UCSD-AML1 (cell line): ENCODE data around the gene CERT1.
"Not testable (repeated sequence)": the region's sequence is repeated elsewhere in the genome, so short reads cannot be mapped to it uniquely, and the experiment has no call there.

Experiments
- DNase-seq: peaks from one replicate; lab custom pipeline; 2025; ENCODE audit not compliant: unreplicated experiment; lab: John Stamatoyannopoulos, UW

CERT1 gene

DNA sequence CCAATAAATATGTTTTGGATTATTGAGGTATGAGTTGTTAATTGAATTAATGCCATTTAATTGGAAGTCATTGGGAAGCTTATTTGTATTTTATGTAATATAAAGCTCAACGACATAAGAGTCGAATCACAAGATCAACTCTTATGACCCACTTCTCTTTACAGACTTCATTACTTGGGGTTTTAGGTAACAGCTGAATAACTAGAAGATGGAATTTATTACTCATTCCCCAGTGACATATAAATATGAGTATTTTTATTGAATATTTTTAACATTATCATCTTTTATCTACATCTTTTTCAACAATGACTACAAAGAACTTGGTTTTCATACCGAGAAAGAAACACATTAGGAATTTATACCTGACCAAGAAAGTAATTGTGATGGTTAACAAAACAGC is 153.3 kb downstream of the CERT1 start:
- DNase-seq = no peak

DNA sequence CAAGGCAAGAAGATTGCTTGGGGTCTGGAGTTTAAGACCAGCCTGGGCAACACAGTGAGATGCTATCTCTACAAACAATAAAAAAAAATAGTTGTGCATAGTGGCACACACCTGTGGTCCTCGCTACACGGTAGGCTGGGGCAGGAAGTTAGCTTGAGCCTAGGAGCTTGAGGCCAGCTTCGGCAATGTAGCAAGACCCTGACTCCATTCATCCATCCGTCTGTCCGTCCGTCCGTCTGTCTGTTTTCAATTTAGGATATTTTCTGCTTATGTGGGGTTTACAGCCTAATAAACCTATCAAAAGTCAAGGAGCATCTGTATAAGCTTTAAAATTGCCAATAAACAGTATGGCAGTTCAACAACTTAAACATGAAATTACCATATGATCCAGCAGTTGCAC is 154.7 kb downstream of the CERT1 start:
- DNase-seq = no peak

DNA sequence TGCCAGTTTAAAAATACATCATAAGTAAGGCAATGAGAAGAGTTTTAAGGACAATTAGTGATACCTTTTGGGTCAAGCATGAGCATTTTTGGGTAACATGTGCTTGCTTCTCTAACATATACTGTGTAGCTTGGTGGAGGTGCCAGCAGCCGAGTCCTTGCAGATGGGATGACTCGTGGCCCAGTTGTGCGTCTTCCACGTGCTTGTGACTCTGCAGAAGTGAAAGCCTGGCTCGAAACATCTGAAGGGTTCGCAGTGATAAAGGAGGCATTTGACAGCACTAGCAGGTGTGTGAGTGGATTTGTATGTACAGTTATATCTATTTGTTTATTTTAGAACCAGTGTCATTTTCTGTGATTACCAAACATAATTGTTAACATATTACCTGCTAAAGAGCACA is 156.2 kb downstream of the CERT1 start:
- no peak for DNase-seq

DNA sequence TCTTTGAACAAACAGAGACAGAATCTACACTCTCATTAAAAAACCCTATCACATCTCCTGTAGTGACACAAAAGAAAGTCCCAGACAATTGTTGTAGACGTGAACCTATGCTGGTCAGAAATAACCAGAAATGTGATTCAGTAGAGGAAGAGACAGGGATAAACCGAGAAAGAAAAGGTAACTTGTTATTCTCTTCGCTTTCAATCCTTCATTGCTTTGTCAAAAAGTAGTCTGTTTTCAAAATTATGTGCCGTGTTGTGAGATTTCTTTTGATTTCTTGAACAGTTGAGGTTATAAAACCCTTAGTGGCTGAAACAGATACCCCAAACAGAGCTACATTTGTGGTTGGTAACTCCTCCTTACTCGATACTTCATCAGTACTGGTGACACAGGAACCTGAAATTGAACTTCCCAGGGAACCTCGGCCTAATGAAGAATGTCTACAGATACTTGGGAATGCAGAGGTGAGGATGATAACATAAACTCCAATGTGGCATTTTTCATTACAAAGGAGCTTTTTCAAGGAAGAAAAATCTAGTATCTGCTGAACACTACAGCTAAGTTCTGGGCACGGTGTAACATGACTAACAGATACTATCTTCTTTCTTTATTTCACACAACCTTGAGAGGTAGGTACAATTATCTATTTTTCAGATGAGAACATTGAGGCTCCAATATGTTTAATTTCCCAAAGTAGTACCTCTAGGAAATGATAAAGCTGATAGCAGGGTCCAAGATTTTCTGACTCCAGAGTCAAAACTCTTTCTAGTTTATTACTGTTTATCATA is 160.1 kb downstream of the CERT1 start:
- no peak for DNase-seq

DNA sequence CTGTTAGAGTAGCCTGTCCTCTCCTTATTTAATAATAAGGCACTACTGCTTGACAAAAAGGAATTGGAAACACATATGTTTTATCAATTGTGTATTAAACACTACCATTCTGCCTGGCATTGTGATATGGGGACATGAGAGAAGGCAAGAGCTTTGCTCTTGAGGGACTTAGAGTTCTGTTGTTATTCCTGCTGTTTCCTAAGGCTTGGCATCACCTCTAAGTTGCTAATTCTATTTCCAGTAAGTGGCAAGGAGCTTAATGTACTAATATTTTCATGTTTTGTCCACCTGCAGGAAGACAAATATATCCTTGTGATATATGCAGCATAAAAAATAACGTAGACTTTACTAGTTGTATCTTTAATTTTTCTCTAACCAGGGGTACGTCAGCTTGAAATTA is 161.8 kb downstream of the CERT1 start:
- no peak for DNase-seq

DNA sequence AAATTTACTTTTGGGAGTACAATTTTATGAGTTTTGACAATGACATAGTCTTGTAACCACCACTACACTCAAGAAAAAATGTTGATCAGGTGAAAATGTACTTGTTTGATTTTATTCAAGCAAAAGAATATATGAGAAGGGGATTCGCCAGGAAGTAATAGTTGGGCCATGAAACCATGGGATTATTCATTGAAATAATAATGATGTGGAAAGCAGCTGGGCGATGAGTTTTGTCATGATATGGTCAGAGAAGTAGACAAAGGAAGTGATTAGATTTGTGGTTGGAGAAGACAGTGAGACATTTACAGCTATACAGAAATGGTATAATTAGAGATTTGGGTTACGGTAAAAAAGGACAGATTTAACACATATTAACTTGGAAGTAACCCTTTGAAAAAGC is 163.2 kb downstream of the CERT1 start:
- DNase-seq = no peak

DNA sequence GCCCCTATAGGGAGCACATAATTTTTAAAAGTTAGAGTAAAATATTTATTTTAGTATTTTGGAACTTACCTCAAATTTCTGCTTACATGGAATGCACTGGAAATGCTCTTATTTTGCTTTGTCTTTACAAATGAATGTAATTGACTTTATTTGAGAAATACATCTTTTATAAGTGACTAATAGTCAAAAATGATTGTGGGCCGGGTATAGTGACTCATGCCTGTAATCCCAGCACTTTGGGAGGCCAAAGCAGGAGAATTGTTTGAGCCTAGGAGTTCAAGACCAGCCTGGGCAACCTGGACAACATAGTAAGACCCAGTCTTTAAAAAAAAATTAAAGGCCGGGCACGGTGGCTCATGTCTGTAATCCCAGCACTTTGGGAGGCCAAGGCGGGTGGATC is 168.6 kb downstream of the CERT1 start:
- DNase-seq = no peak

DNA sequence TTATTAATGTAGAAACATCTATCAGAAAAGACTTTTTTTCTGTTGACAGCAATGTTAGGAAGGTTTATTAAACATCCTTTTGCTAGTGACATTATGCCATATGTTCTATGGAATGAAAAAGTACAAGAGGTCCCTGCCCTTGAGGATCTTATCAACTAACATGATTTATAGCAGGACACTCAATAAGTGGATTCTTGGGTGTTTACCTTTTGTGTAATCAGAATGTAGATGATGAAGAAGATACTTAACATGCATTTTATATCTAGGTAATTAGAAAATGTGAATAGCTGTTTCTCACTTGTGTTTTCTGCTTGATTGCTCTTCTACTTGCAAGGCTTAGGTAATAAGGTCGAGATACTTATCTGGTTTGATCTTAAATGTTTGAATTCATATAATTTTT is 169.5 kb downstream of the CERT1 start:
- no peak for DNase-seq

DNA sequence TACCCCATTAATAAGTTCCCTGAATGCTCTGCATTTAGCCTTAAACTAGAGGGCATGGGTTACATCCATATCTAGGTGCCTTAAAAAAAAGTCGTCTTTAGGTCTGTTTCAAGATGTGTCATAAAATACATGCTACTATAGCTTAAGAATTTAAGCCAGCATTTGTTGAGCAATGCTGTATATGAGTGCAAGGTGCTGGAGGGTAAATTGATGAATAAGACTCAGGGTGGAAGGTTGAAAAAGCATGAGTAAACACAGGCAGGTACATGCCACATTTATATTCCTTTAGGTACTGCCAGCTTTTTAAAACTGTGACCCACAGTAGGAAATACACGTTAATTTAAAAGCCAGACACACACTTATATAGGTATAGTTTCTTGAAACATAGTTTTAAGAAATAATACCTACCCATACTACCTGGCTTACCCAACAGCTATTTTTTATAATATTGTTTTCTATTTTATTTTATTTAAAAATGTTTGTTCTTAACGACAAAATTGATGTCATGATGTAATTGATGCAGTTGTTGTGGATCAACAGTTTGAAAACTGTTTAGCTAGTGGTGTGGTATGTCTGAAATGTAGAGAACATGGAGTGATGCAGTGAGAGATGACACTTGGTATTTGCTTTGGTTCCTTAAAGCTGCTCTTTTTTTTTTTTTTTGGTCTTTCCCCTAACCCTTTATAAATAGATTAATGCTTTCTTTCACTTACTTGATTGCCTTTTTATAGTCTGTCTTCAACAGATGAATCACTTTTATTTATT is 170.5 kb downstream of the CERT1 start:
- DNase-seq = no peak

DNA sequence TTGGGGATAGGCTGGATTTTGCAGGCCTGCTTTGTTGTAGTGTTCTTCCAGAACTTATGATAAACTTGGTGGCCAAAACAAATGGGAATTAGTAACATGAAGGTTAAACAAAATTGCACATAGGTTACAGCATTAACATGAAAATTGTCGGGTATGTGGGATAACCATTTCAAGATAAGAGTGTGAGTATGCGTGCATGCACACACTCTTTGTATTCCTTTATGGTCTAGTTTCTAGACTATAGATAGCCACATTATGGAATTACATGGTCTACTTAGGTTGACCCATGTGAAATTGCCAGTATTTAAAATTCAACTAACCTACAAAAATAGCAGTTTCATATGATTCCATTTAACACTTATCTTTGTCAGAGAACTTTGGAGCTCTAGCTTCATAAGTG is 173.0 kb downstream of the CERT1 start:
- no peak for DNase-seq

DNA sequence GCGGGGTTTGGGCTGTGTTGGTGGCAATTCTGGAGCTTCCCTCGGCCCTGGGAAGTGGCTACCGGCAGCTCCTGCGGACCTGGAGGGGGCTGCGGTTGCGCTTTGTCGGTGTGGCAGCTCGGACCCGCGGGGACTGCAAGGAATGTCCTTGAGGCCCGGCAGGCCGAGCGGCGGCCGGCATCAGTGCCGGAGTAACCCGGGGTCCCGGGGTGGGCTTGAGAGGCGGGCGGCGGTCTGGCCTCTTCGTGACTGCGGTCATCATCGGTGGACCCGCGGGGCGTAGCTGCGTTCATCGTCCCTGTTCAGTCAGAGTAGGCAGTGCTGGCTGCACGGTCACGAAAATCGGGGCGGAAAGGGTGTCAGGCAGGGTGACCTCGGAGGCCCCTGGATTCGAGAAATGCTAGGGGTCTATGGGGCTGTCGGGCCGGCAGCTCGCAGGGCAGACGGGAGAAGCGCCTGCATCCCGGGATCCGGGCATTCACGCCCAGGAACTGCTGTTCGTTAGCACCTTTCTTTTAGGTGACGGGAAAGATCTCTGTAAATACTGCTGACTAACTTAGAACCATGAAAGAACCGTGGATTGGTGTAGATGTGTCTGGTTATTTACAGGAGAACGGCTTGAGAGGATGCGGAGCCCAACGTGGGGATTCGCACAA is 173.9 kb downstream of the CERT1 start:
- peak; percentile 44 for DNase-seq

DNA sequence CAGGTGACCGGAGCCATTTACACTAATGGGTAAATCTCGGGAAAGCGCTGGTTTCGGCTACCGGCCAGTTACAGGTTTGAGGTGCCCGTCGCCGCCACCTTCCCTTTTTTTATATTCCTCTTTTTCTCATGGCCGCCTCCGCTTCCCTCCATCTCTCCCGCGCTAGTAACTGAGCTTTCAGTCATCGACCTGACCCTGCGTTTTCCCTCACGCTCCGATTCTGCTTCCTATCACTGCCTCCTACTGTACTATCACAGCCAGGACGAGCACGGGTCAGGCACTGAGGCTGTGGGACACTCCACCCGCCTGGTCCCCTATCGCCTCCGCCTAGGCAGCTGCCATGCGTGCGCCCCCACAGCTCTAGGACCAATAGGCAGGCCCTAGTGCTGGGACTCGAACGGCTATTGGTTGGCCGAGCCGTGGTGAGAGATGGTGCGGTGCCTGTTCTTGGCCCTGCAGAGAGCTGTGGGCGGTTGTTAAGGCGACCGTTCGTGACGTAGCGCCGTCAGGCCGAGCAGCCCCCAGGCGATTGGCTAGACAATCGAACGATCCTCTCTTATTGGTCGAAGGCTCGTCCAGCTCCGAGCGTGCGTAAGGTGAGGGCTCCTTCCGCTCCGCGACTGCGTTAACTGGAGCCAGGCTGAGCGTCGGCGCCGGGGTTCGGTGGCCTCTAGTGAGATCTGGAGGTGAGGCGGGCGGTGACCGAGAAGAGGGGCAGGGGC is 174.7 kb downstream of the CERT1 start, which contains the start of gene HMGCR:
HMGCR (plus strand) TSS at position 606 of the 722 bp plus-strand sequence. CDS start 5,386 bp downstream, outside the sequence.
- DNase-seq = peak; percentile 98

DNA sequence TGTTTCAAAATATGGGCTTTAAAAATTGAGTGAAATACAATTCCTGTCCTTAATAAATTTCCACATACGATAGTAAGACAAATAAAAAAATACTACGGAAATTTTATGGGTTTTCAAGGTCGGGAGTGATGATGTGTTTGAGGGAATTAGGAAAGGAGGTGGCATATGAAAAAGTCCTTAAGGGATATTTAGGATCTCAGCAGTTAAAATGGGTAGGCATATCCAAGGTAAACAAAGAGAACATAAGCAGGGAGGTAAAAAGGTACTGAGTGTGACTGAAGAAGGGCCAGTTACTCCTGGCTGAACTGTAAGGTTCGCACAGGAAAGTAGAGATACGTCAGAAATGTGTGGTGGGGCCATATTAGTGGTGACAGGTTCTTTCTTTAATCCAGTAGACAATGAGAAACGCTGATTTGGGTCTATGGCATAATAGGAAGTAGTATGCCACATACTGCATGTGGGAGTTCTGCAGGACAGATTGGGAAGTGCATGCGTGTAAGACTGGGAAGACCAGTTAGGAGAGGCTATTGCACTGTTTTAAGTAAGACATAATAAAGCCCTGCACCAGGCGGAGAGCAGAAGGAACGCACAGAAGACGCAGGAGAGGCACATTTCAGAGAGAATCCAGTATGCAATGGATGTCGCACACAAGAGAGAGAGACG is 175.3 kb downstream of the CERT1 start:
- no peak for DNase-seq

DNA sequence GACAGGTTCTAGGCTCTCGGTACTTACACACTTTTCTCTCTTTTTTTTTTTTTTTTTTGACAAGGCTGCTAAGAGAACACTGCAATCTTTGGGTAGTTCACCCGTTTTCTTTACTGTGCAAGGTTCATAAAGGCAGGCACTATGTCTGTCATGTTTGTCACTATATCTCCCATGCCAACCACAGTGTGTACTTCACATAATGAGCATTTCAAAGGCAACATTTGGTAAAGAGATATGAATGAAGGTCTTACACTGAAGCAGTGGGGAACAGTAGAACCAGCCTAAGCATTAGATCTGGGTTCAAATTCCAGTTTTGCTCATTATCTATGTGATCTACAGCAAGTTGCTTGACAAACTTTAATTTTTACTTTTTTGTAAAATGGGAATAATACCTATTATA is 175.9 kb downstream of the CERT1 start:
- DNase-seq = no peak

DNA sequence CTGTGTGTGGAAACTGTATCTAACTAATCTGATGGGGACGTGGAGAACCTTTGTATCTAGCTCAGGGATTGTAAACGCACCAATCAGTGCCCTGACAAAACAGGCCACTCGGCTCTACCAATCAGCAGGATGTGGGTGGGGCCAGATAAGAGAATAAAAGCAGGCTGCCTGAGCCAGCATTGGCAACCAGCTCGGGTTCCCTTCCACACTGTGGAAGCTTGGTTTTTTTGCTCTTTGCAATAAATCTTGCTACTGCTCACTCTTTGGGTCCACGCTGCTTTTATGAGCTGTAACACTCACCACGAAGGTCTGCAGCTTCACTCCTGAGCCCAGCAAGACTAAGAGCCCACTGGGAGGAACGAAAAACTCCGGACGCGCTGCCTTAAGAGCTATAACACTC is 177.0 kb downstream of the CERT1 start:
- not testable (repeated sequence) for DNase-seq

DNA sequence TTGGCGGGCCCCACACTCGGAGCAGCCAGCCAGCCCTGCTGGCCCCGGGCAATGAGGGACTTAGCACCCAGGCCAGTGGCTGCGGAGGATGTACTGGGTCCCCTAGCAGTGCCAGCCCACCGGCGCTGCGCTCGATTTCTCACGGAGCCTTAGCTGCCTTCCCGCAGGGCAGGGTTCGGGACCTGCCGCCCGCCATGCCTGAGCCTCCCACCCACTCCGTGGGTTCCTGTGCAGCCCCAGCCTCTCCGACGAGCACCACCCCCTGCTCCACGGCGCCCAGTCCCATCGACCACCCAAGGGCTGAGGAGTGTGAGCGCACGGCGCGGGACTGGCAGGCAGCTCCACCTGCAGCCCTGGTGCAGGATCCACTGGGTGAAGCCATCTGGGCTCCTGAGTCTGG is 177.7 kb downstream of the CERT1 start:
- not testable (repeated sequence) for DNase-seq

DNA sequence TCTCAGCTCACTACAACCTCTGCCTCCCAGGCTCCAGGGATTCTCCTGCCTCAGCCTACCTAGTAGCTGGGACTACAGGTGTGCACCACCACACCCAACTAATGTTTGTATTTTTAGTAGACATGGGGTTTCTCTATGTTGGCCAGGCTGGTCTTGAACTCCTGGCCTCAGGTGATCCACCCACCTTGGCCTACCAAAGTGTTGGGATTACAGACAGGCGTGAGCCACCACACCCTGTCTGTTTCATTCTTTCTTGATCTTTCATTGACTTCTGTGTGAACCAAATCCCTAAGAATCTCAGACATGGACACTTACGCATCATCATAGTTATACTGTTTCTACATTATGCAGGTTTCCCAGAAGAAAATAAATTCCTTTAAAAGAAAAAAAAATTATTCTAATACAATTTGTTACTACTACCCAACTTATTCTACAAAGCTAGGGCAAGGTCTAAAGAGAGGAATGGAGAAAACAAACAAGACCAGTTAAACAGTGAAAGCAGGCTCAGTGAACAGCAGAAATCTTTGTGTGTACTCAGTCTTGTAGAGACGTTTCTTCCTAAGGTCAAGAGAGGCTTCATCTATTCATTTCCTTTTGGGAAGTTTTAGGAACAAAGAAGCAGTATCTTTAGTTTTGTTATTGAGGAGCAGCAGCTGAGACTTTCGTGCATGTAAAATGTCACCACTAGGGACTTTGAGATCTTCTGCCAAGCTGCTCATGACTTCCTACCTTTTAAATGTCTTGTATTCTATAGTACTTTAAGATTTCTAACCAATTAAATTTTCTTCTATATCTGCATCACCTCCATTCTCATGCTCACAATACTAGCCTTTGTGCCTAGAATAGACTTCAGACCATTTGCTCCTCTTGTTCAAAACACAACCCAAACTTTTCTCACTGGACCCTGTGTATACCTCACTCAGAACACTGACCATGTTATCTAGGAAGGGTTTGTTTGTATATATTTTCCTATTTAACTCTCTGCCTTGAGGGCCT is 180.0 kb downstream of the CERT1 start:
- DNase-seq = no peak

DNA sequence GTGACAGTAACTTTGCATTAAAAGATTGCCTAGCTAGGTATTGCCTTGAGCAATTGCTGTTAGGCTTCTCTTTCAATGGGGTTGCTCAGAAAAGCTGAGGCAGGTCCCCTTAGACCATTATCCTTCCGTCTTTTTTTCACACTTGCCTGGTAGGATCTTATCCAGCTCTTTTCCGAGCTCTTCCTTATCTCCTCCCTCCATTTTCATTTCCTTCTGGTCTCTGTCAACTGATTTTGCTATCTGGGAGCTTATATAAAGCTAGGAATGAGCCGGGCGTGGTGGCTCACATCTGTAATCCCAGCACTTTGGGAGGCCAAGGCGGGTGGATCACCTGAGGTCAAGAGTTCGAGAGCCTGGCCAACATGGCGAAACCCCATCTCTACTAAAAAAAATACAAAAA is 181.0 kb downstream of the CERT1 start:
- DNase-seq = no peak
